Neuronal stem cell (in vitro differentiated cells): ENCODE data around the gene IRGQ.

Experiments used
- DNase-seq: peaks from one replicate; pipeline ENCODE4 v3.0.0-alpha.2; 2013; ENCODE audit warnings: low spot score
- H2AFZ ChIP-seq: one replicate; pipeline ENCODE4 v1.6.1; 2013; ENCODE audit warnings: mild to moderate bottlenecking, low read length, inconsistent platforms
- H2AK5ac ChIP-seq: 2 replicates; pipeline ENCODE4 v1.6.1; 2013; ENCODE audit warnings: low read depth, mild to moderate bottlenecking, inconsistent platforms, low read length, moderate library complexity, mixed read lengths
- H2BK120ac ChIP-seq: 2 replicates; pipeline ENCODE4 v1.6.1; 2013; ENCODE audit warnings: low read depth, mild to moderate bottlenecking, inconsistent platforms, low read length, moderate library complexity, mixed read lengths
- H2BK12ac ChIP-seq: one replicate; pipeline ENCODE4 v1.6.1; 2013; ENCODE audit warnings: low read length, inconsistent platforms
- H2BK15ac ChIP-seq: 2 replicates; pipeline ENCODE4 v1.6.1; 2013; ENCODE audit warnings: mild to moderate bottlenecking, low read length, inconsistent platforms, mixed read lengths
- H2BK5ac ChIP-seq: one replicate; pipeline ENCODE4 v1.6.1; 2013; ENCODE audit warnings: inconsistent platforms, mild to moderate bottlenecking, low read length, moderate library complexity
- H3K14ac ChIP-seq: one replicate; pipeline ENCODE4 v1.6.1; 2013; ENCODE audit warnings: low read length, inconsistent platforms
- H3K18ac ChIP-seq: 2 replicates; pipeline ENCODE4 v1.6.1; 2013; ENCODE audit warnings: low read length, inconsistent platforms
- H3K23ac ChIP-seq: 2 replicates; pipeline ENCODE4 v1.6.1; 2013; ENCODE audit warnings: low read depth, mild to moderate bottlenecking, mixed read lengths, low read length, inconsistent platforms; ENCODE audit not compliant: poor library complexity
- H3K27ac ChIP-seq: replicated peaks from 3 replicates; pipeline ENCODE4 v1.5.1; 2013; ENCODE audit warnings: low read length, inconsistent platforms
- H3K27me3 ChIP-seq, 3 experiments: 2 replicates each; pipeline ENCODE4 v1.6.1; 2013; ENCODE audit warnings: low read length in 3 of 3, mild to moderate bottlenecking in 2 of 3, inconsistent platforms in 1 of 3, low read depth in 1 of 3, mixed read lengths in 1 of 3, moderate library complexity in 1 of 3; ENCODE audit not compliant: control insufficient read depth in 3 of 3, insufficient read depth in 3 of 3
- H3K36me3 ChIP-seq, 2 donors: replicated peaks in 1 of 2; 2 replicates each; pipeline ENCODE4 v1.6.1; 2013; ENCODE audit warnings: low read length in 2 of 2; ENCODE audit not compliant: control insufficient read depth in 2 of 2, insufficient read depth in 2 of 2
- H3K4ac ChIP-seq: 2 replicates; pipeline ENCODE4 v1.6.1; 2013; ENCODE audit warnings: inconsistent platforms, mild to moderate bottlenecking, low read length, moderate library complexity
- H3K4me1 ChIP-seq, 2 donors: 1 replicate in 1 of 2; 2 replicates in 1 of 2; pipeline ENCODE4 v1.6.1; 2013; ENCODE audit warnings: low read length in 2 of 2, low read depth in 1 of 2; ENCODE audit not compliant: control insufficient read depth in 2 of 2, insufficient read depth in 1 of 2
- H3K4me2 ChIP-seq: one replicate; pipeline ENCODE4 v1.6.1; 2013; ENCODE audit warnings: mild to moderate bottlenecking, low read length, inconsistent platforms; ENCODE audit not compliant: insufficient read depth, poor library complexity, severe bottlenecking
- H3K4me3 ChIP-seq, 2 donors: 2 replicates each; pipeline ENCODE4 v1.5.1; 2013; ENCODE audit warnings: low read length in 2 of 2, mild to moderate bottlenecking in 2 of 2, inconsistent platforms in 1 of 2, moderate library complexity in 1 of 2
- H3K79me1 ChIP-seq: one replicate; pipeline ENCODE4 v1.6.1; 2013; ENCODE audit warnings: low read depth, mild to moderate bottlenecking, inconsistent platforms, low read length, moderate library complexity
- H3K9ac ChIP-seq: one replicate; pipeline ENCODE4 v1.6.1; 2013; ENCODE audit warnings: mild to moderate bottlenecking, low read depth, low read length, inconsistent platforms; ENCODE audit not compliant: poor library complexity
- H3K9me3 ChIP-seq, 2 donors: replicated peaks in 1 of 2; 2 replicates each; pipeline versions ENCODE3 to v1.6.1; 2013; ENCODE audit warnings: low read length in 2 of 2, mild to moderate bottlenecking in 2 of 2, inconsistent platforms in 1 of 2, low read depth in 1 of 2, mixed read lengths in 1 of 2, moderate library complexity in 1 of 2; ENCODE audit not compliant: control insufficient read depth in 2 of 2, insufficient read depth in 1 of 2
- H4K8ac ChIP-seq: one replicate; pipeline ENCODE4 v1.6.1; 2013; ENCODE audit warnings: low read depth, mild to moderate bottlenecking, inconsistent platforms, low read length, moderate library complexity
- H4K91ac ChIP-seq: one replicate; pipeline ENCODE4 v1.6.1; 2013; ENCODE audit warnings: low read length, low read depth, mild to moderate bottlenecking, inconsistent platforms; ENCODE audit not compliant: poor library complexity
- WGBS, 2 donors: extraction: QIAGEN DNeasy Blood & Tissue Kit; methylation state at CpG; one replicate each; pipeline ENCODE4 v1.1.7; 2013; ENCODE audit warnings: missing lambda C conversion rate in 2 of 2, mixed read lengths in 1 of 2; ENCODE audit not compliant: insufficient read length in 2 of 2, insufficient replicate concordance in 1 of 2; ENCODE audit errors: extremely low coverage in 2 of 2; 5-methylcytosine and 5-hydroxymethylcytosine counted together

IRGQ gene

GRCh38 chr19:43620061-43621001, 24.4 kb upstream of the IRGQ start:
- H2BK5ac ChIP-seq, result peak overlapping the region; percentile 97
- H3K4me2 ChIP-seq, result peak overlapping the region; percentile 55
- H2AK5ac ChIP-seq, result no peak overlapping the region
- no peak overlapping the region for H3K18ac ChIP-seq
- H3K27ac ChIP-seq, result peak overlapping the region; percentile 99
- H3K4me1 ChIP-seq, result peaks cover 3 to 10% of the 10 kb centered on the region in 2 donors
- no peak overlapping the region for H2BK120ac ChIP-seq
- H3K14ac ChIP-seq, result no peak overlapping the region
- DNase-seq, result no peak
- H2AFZ ChIP-seq, result peak overlapping the region; percentile 82
- H4K91ac ChIP-seq, result no peak overlapping the region
- no peak overlapping the region for H2BK12ac ChIP-seq
- peaks cover 0 to 2% of the 10 kb centered on the region in 2 donors for H3K9me3 ChIP-seq
- H3K4me3 ChIP-seq, result peak overlapping the region; percentile 63 to 68
- peaks cover 2% of the 10 kb centered on the region for H3K79me1 ChIP-seq
- no peak overlapping the region for H3K9ac ChIP-seq
- no peak overlapping the region for H4K8ac ChIP-seq
- H3K36me3 ChIP-seq, result peaks cover 16 to 44% of the 10 kb centered on the region in 2 donors
- no peaks in the 10 kb centered on the region for H3K27me3 ChIP-seq
- no peak overlapping the region for H2BK15ac ChIP-seq
- no CpG with 5 or more reads among the region's 23 CpGs for WGBS, 2 donors
- no peak overlapping the region for H3K23ac ChIP-seq
- no peak overlapping the region for H3K4ac ChIP-seq

- no peaks in the 10 kb centered on the region for H3K27me3 ChIP-seq
- H3K4ac ChIP-seq, result peak within 1 kb of the TSS; percentile 98
- H3K9ac ChIP-seq, result peak within 1 kb of the TSS; percentile 99
- H2AFZ ChIP-seq, result peak within 1 kb of the TSS; percentile 82
- H3K36me3 ChIP-seq, result peaks cover 14 to 42% of the 10 kb centered on the region in 2 donors
- peak within 1 kb of the TSS; percentile 68 to 82 for H3K4me3 ChIP-seq
- H3K18ac ChIP-seq, result peak within 1 kb of the TSS; percentile 99
- H2BK15ac ChIP-seq, result peak within 1 kb of the TSS; percentile 76
- peak within 1 kb of the TSS; percentile 94 for H4K8ac ChIP-seq
- peak within 1 kb of the TSS; percentile 97 for H2BK5ac ChIP-seq
- peak; percentile 96 for DNase-seq
- H3K9me3 ChIP-seq, result peaks cover 0 to 2% of the 10 kb centered on the region in 2 donors
- H3K14ac ChIP-seq, result peak within 1 kb of the TSS; percentile 99
- H2BK120ac ChIP-seq, result peak within 1 kb of the TSS; percentile 93
- no CpG with 5 or more reads among the region's 81 CpGs for WGBS, 2 donors
- H2AK5ac ChIP-seq, result peak within 1 kb of the TSS; percentile 91
- H3K4me2 ChIP-seq, result peak within 1 kb of the TSS; percentile 78
- peak within 1 kb of the TSS; percentile 99 for H3K23ac ChIP-seq
- H2BK12ac ChIP-seq, result no peak within 1 kb of the TSS
- H4K91ac ChIP-seq, result peak within 1 kb of the TSS; percentile 99
- peaks cover 3 to 10% of the 10 kb centered on the region in 2 donors for H3K4me1 ChIP-seq
- peaks cover 6% of the 10 kb centered on the region for H3K79me1 ChIP-seq
- peak within 1 kb of the TSS; percentile 99 for H3K27ac ChIP-seq
These were observed 23.5 kb upstream of the IRGQ start, which contains the start of gene ZNF428 for GRCh38 chr19:43619262-43620060. TSS of gene ZNF428 (minus strand) at chr19:43619629. CDS start at chr19:43614304, 5,325 bp downstream.

GRCh38 chr19:43618921-43619261, 23.0 kb upstream of the IRGQ start:
- Histone ChIP-seq H2BK15ac (peak overlapping the region; percentile 76), H3K27ac (peak overlapping the region; percentile 99), H3K14ac (peak overlapping the region; percentile 60), H2AFZ (peak overlapping the region; percentile 82), H2BK5ac (peak overlapping the region; percentile 97), H3K18ac (peak overlapping the region; percentile 99), H3K9ac (peak overlapping the region; percentile 99), H3K4me1 (peaks cover 3 to 10% of the 10 kb centered on the region in 2 donors), H2BK12ac (no peak overlapping the region), H3K27me3 (no peaks in the 10 kb centered on the region), H3K23ac (peak overlapping the region; percentile 99), H3K79me1 (peaks cover 10% of the 10 kb centered on the region), H3K4me3 (peak overlapping the region; percentile 68 to 82), H4K91ac (peak overlapping the region; percentile 99), H3K36me3 (peaks cover 11 to 42% of the 10 kb centered on the region in 2 donors), H3K4me2 (peak overlapping the region; percentile 78), H4K8ac (peak overlapping the region; percentile 94), H2BK120ac (peak overlapping the region; percentile 93), H2AK5ac (peak overlapping the region; percentile 91), H3K4ac (no peak overlapping the region), H3K9me3 (no peaks in the 10 kb centered on the region)
- WGBS, 2 donors, result no CpG with 5 or more reads among the region's 14 CpGs
- DNase-seq, result no peak
